Neuron (in vitro differentiated cells): ENCODE measurements around the gene TYW5.

Source experiments
- H2AFZ ChIP-seq: one replicate; pipeline ENCODE4 v1.6.1; 2013; ENCODE audit warnings: low read depth, mild to moderate bottlenecking, inconsistent platforms, low read length, moderate library complexity
- H3K27me3 ChIP-seq: one replicate; pipeline ENCODE4 v1.6.1; 2013; ENCODE audit warnings: low read length; ENCODE audit not compliant: insufficient read depth
- H3K36me3 ChIP-seq: one replicate; pipeline ENCODE4 v1.6.1; 2013; ENCODE audit warnings: low read length; ENCODE audit not compliant: insufficient read depth
- H3K4me1 ChIP-seq: one replicate; pipeline ENCODE4 v1.6.1; 2013; ENCODE audit warnings: low read length; ENCODE audit not compliant: insufficient read depth
- H3K4me3 ChIP-seq: 2 replicates; pipeline ENCODE4 v1.5.1; 2013; ENCODE audit warnings: mild to moderate bottlenecking, low read length, moderate library complexity
- H3K9me3 ChIP-seq: one replicate; pipeline ENCODE4 v1.6.1; 2013; ENCODE audit warnings: low read length

TYW5 gene, protein sequence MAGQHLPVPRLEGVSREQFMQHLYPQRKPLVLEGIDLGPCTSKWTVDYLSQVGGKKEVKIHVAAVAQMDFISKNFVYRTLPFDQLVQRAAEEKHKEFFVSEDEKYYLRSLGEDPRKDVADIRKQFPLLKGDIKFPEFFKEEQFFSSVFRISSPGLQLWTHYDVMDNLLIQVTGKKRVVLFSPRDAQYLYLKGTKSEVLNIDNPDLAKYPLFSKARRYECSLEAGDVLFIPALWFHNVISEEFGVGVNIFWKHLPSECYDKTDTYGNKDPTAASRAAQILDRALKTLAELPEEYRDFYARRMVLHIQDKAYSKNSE

DNA sequence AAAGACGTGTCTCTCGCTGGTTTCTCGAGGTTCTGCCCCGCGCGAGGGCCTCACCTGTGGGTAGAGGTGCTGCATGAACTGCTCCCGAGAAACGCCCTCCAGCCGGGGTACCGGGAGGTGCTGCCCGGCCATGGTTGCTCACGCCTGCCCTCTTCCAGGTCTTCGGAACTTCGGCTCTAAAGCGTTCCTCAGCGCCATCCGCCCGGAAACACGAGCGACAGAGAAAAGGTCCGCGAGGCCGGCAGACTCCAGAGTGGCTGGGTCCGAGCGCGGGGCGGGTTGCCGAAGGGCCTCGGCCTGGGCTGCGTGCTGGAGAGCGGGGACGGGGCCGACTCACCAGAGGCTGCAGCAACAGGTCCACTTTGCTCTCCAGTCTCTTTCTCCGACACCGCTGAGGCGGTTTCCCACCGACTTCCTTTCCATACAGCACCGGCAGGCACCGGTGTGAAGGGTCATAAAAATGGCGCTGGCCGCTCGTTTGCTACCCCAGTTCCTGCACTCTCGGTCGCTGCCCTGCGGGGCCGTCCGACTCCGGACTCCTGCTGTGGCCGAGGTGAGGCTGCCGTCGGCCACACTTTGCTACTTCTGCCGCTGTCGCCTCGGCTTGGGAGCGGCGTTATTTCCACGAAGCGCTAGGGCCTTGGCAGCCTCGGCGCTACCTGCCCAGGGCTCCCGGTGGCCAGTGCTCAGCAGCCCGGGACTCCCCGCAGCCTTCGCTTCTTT is at the start of gene TYW5, which contains the start of gene MAIP1:
TYW5 (minus strand) TSS at position 153 of the 723 bp plus-strand sequence; CDS start at position 132, 21 bp downstream.
MAIP1 (plus strand) TSS at position 244 of the 723 bp plus-strand sequence; CDS start at position 461, 217 bp downstream.
- peaks cover 38% of the 10 kb centered on the region for H3K36me3 ChIP-seq
- H3K4me1 ChIP-seq: peaks cover 8% of the 10 kb centered on the region
- no peaks in the 10 kb centered on the region for H3K9me3 ChIP-seq
- H3K4me3 ChIP-seq: peak within 1 kb of the TSS; percentile 81
- peak within 1 kb of the TSS; percentile 92 for H2AFZ ChIP-seq
- H3K27me3 ChIP-seq: no peaks in the 10 kb centered on the region

DNA sequence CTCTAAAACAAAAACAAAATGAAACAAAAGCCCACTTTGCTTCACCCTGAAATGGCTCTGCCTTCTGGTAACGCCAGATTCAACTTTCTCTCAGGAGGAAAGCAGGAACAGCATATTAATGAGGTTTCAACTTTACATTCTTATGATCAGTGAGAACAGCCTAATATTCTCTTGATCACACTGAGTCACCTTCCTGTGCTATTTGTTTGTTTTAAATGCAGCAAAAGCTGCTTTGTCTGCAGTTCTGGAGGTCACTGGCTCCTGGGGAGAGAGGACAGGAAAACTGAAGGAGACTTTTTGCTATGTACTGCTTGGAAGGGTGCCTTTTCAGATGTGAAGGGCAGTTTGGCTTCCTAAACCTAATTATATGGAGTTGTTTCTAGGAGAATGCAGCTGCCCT is 48.2 kb upstream of the TYW5 start:
- Histone ChIP-seq H3K36me3 (no peaks in the 10 kb centered on the region), H3K27me3 (no peaks in the 10 kb centered on the region), H3K4me3 (no peak overlapping the region), H3K4me1 (peaks cover 12% of the 10 kb centered on the region), H2AFZ (peak overlapping the region; percentile 74), H3K9me3 (no peaks in the 10 kb centered on the region)

DNA sequence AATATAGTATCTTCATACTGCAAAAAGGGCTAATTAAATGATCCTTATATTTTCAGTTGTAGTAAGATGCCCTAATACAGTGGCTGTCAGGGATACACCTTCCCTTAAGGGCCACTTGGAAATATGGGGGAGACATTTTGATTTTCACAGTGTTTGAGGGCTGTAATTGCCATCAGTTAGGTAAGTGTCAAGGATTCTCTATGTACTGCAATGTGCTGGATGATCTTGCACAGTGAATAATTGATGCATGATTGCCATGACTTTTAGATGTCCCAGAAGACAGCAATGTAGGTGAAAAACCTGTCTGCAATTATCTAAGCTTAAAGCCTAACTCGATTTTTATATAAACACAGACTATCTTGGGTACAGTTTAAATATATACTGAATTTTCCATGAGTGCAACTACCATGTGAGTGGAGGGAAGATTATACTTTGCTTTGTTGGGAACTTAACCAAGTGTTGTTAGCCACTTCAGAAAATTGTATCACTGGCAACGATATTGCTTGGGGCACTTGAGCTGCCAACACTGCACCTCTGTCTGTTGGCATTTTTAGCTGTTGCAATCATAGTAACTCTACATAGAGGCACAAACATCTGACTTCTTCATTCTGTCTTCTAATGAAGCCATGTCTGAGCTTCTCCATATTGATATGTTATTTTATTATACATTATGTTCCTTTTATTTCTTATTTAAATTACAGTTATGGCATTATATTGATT is 45.3 kb upstream of the TYW5 start:
- Histone ChIP-seq H3K4me1 (peaks cover 12% of the 10 kb centered on the region), H3K9me3 (no peaks in the 10 kb centered on the region), H3K4me3 (no peak overlapping the region), H3K36me3 (no peaks in the 10 kb centered on the region), H3K27me3 (no peaks in the 10 kb centered on the region), H2AFZ (no peak overlapping the region)

DNA sequence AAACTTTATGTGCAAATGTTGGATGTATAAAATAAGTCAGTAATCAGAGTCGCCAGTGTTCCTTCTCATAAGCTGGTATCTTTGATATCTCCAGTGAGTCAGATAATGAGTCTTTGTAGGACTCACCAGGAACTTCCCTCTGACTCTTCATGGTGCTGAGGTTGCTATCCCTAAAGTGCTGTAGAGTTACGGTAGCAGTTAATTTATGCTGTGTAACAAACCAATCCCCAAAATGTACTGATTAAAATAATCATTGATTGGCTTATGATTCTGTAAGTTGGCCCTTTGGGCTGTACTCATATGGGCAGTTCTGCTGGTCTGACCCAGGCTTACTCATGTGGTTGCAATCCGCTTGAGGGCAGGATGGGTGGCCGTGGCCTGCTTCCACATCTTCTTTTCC is 43.9 kb upstream of the TYW5 start:
- Histone ChIP-seq H3K36me3 (no peaks in the 10 kb centered on the region), H3K4me1 (peaks cover 12% of the 10 kb centered on the region), H3K9me3 (no peaks in the 10 kb centered on the region), H2AFZ (no peak overlapping the region), H3K4me3 (no peak overlapping the region), H3K27me3 (no peaks in the 10 kb centered on the region)

DNA sequence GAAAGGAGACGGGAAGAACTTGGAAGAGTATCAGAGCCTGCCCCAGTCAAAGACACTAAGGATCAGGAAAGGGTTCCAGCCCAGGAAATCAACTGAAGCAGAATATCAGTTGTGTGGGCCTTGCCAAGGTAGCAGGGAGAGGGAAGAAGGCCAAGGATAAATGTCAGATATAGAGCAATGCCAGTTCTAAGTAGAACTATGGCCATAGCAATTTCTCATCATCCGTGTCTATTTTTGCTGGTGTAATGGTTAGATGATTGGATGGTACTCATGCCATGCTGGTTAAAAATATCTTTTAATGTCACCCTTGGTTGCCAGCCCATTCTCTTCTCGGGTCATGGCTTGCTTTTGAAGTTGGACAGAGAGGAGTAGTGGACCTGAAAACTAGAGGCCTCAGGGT is 42.0 kb upstream of the TYW5 start:
- Histone ChIP-seq H3K9me3 (no peaks in the 10 kb centered on the region), H3K4me3 (no peak overlapping the region), H3K36me3 (no peaks in the 10 kb centered on the region), H3K4me1 (no peaks in the 10 kb centered on the region), H2AFZ (no peak overlapping the region), H3K27me3 (no peaks in the 10 kb centered on the region)

DNA sequence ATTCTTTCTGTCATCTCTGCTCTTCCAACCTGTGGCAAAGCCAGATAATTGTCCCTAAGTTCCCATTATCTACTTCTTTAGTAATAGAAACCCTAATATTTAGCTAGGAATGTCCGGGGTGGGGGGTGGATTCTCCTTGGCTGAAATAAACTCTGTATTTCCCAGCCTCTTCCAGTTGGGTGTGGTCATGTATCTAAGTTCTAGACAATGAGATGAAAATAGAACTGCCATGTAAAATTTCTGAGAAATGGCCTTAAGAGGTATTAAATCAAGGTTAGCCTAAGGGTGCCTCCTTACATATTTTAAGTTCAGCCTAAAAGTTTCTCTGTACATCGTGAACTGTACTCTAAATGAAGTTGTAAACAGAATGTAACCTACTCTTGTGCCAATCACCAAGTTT is 39.6 kb upstream of the TYW5 start:
- Histone ChIP-seq H3K27me3 (no peaks in the 10 kb centered on the region), H3K36me3 (no peaks in the 10 kb centered on the region), H3K4me1 (no peaks in the 10 kb centered on the region), H3K4me3 (no peak overlapping the region), H3K9me3 (no peaks in the 10 kb centered on the region), H2AFZ (no peak overlapping the region)

DNA sequence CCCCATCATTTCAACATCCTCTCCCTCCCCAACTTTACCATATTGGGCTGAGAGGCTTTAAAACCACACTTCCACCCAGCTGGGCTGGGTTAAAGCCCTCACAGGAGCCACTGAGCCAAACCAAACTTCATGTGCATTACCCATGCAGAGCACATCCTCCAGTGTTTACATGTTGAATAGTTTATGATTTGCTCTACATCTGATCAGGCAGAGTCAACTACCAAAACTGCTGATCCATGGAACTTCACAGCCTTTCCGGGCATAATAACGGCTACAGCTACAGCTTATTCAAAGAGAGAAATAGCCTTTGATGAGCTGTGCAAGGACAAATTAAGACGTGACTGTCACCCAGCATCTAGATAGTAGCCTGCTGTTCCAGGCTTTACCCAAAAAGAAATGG is 39.1 kb upstream of the TYW5 start:
- H3K4me3 ChIP-seq: no peak overlapping the region
- H3K36me3 ChIP-seq: no peaks in the 10 kb centered on the region
- H3K27me3 ChIP-seq: no peaks in the 10 kb centered on the region
- no peaks in the 10 kb centered on the region for H3K9me3 ChIP-seq
- no peak overlapping the region for H2AFZ ChIP-seq
- H3K4me1 ChIP-seq: no peaks in the 10 kb centered on the region

DNA sequence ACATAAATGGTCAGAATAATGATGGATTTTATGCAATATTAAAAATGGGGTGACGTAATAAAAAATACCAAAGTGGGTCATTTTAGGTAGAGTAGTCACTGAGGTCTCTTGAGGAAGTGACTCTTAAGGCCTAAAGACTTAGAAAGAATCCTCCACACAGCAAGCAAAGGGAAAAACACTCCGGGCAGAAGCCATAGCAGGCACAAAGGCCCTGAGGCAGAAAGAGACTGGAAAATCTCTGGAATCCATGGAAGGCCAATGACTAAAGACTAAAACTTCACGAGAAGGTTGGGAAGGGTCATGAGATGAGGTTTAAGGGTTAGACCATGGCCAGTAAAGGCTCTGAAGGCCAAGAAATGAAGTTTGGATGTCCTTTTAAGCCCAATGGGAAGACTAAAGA is 37.0 kb upstream of the TYW5 start:
- no peaks in the 10 kb centered on the region for H3K36me3 ChIP-seq
- H3K27me3 ChIP-seq: no peaks in the 10 kb centered on the region
- no peak overlapping the region for H3K4me3 ChIP-seq
- no peak overlapping the region for H2AFZ ChIP-seq
- H3K4me1 ChIP-seq: peaks cover 3% of the 10 kb centered on the region
- no peaks in the 10 kb centered on the region for H3K9me3 ChIP-seq

DNA sequence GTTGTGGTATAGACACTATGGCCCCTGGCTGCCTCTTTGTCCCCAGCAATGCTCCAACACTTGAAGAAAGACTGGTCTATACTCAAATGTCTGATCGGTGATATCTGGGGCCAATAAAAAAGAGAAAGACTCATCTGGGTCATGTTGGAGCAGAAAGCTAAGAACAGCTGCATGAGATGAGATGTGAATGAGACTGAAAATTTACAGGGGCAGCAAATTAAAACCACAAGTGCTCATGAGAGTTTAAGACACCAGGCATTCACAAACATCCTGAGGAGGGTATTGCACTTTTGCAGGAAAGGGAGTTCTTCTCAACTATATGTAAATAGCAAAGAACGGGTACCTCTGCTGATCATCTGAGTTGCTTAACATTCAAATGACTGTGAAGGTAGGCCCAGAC is 36.4 kb upstream of the TYW5 start:
- Histone ChIP-seq H3K36me3 (no peaks in the 10 kb centered on the region), H2AFZ (no peak overlapping the region), H3K27me3 (no peaks in the 10 kb centered on the region), H3K4me1 (peaks cover 4% of the 10 kb centered on the region), H3K9me3 (no peaks in the 10 kb centered on the region), H3K4me3 (no peak overlapping the region)

DNA sequence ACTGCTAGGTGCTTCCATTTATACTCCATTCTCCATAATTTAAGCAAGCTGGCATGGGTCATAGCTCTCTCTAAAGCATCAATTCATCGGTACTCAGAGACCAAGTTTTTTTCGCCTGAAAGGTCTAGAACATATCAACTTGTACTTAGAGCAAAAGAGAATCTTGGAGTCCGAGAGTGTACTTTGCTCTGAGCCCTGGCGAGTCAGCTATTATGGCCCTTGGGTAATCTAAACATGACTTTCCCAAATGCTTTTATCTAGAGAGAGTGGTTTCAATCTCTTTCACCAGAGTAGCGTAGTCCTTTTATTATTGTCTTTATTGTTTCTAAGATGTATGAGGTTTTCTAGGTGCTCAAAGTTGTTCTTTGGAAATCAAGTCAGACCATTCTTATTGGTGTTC is 34.5 kb upstream of the TYW5 start:
- Histone ChIP-seq H3K27me3 (no peaks in the 10 kb centered on the region), H3K4me3 (no peak overlapping the region), H3K4me1 (peaks cover 4% of the 10 kb centered on the region), H2AFZ (no peak overlapping the region), H3K36me3 (no peaks in the 10 kb centered on the region), H3K9me3 (no peaks in the 10 kb centered on the region)

DNA sequence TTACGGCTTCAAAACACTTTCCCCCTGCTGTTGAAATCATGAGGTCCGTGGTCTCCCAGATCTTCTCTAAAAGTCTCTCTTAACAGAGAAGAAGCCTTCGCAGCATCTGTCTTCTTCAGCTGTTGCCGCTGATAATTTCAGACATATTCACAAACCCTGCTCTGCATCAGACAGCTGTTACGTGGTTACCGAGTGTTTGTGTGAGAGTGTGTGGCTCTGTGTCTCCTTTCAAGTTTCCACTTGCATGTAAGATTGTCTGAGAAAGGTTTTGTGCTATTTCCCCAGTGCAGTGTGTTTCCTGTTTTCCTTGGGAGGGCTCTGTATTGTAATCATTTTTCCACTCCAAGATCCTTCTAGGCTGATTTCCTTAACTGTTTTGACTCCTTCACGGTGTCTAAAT is 32.9 kb upstream of the TYW5 start:
- Histone ChIP-seq H3K27me3 (no peaks in the 10 kb centered on the region), H2AFZ (no peak overlapping the region), H3K9me3 (no peaks in the 10 kb centered on the region), H3K4me1 (peaks cover 4% of the 10 kb centered on the region), H3K36me3 (no peaks in the 10 kb centered on the region), H3K4me3 (no peak overlapping the region)

DNA sequence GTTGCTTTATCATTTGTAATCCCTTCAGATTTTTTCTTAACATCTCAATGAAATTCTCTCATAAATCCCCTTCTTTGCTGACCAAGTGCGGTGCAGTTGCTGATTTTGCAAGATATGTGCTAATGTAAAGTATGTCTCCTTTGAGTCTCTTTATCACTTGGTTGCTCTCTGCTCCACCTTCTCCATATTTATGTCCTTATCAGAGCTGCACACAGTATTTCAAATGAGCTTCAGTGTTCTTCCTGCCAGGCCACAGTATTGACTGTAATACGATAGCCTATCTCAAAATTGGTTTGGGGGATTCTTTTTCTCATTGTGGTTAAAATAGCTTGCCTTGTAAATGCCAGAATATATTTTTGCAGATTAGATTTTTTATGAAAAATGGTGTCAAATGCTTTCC is 32.3 kb upstream of the TYW5 start:
- Histone ChIP-seq H3K4me3 (no peak overlapping the region), H3K36me3 (no peaks in the 10 kb centered on the region), H2AFZ (no peak overlapping the region), H3K9me3 (no peaks in the 10 kb centered on the region), H3K4me1 (peaks cover 4% of the 10 kb centered on the region), H3K27me3 (no peaks in the 10 kb centered on the region)

DNA sequence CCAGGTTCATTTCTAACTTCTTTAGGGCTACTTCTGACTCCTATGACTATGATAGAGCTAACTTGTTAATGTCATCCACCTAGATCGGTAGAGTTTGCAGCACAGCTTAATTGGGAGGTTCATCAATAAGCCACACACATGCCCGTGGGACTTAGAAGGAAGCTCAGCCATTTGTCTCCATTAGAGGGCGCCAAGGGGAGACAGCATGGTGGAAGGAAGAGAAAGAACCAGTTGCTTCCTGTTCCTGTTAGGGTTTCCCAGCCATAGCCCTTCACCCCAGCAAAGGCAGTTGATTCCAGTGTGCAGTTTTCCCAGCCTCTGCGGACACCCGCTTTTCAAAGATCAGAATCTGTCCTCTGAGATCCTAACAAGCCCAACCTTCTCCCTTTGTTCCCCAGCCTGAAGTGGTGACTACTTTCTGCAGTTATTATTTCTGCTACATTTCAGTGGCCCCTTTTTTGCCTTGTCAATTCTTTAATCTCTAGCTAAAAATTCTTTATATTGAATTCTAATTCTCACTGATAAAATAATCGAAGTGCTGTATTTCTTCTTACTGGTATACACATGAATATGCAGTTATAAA is 30.4 kb upstream of the TYW5 start:
- Histone ChIP-seq H3K4me1 (peaks cover 7% of the 10 kb centered on the region), H3K36me3 (no peaks in the 10 kb centered on the region), H3K27me3 (no peaks in the 10 kb centered on the region), H3K9me3 (no peaks in the 10 kb centered on the region), H3K4me3 (no peak overlapping the region), H2AFZ (no peak overlapping the region)
